Cardiac fibroblast (primary cell): ENCODE measurements around the gene EDNRB.

Source experiments
- DNase-seq, 2 donors: peaks; one replicate each; pipeline versions ENCODE4 v3.0.0 to v3.0.0-alpha.2; 2010; ENCODE audit warnings: low read depth in 2 of 2
- H3K4me3 ChIP-seq, 2 donors: replicated peaks in 1 of 2; 1 replicate in 1 of 2; 2 replicates in 1 of 2; pipeline ENCODE4 v1.5.1; 2011; ENCODE audit warnings: low read depth in 2 of 2, low read length in 2 of 2, mild to moderate bottlenecking in 2 of 2, moderate library complexity in 1 of 2
- CTCF ChIP-seq: IDR thresholded peaks from one replicate; pipeline ENCODE4 v1.5.1; 2011; ENCODE audit warnings: low read depth, mild to moderate bottlenecking, low read length, inconsistent platforms

EDNRB gene

GRCh38 chr13:77911751-77912150, 6.9 kb downstream of the EDNRB start:
- no peak for DNase-seq
- no peak for TF ChIP-seq CTCF
- no peak overlapping the region for H3K4me3 ChIP-seq

- no peak for TF ChIP-seq CTCF
- no peak for DNase-seq
- H3K4me3 ChIP-seq, result no peak overlapping the region
Measured at GRCh38 chr13:77909827-77910226, 8.8 kb downstream of the EDNRB start.

GRCh38 chr13:77908531-77908930, 10.1 kb downstream of the EDNRB start:
- H3K4me3 ChIP-seq, result no peak overlapping the region
- TF ChIP-seq CTCF, result no peak
- DNase-seq, result no peak

- no peak for TF ChIP-seq CTCF
- H3K4me3 ChIP-seq, result no peak overlapping the region
- peak in 1 of 2 donors; percentile 72 for DNase-seq
Measured at GRCh38 chr13:77907666-77908341, 10.8 kb downstream of the EDNRB start.

GRCh38 chr13:77904031-77904430, 14.6 kb downstream of the EDNRB start:
- H3K4me3 ChIP-seq, result no peak overlapping the region
- DNase-seq, result no peak
- no peak for TF ChIP-seq CTCF

GRCh38 chr13:77903435-77903834, 15.2 kb downstream of the EDNRB start:
- TF ChIP-seq CTCF, result no peak
- no peak for DNase-seq
- H3K4me3 ChIP-seq, result no peak overlapping the region
